ENCODE data around the gene AANAT. TPM values are rescaled to one million over a fixed set of nuclear protein-coding genes. Genes with fewer than 3 reads are reported as not detected.

Gene AANAT
- total RNA-seq, 2 donors from 2014 or later = not detected

GRCh38 chr17:76501018-76501826, 33.8 kb downstream of the AANAT start, which contains the start of gene RHBDF2:
Gene RHBDF2 (minus strand): TSS chr17:76501423. CDS start chr17:76481524, 19,899 bp downstream.
- peak within 1 kb of the TSS; percentile 80 for H3K27ac Mint-ChIP-seq
- H3K4me3 ChIP-seq (ENCODE audit: low read length) = peak within 1 kb of the TSS; percentile 90
- H3K27me3 Mint-ChIP-seq (ENCODE audit: insufficient read depth) = no peaks in the 10 kb centered on the region
- DNase-seq = peak; percentile 100
- WGBS, 2 experiments (ENCODE audit: insufficient coverage in 1 of 2, insufficient read length in 1 of 2) = 3 to 12% methylated on average over 25 to 72 of the region's 72 CpGs
- TF ChIP-seq CTCF (conservative IDR thresholded peaks at IDR 0.05) = no peak
- H3K4me1 Mint-ChIP-seq = peaks cover 45% of the 10 kb centered on the region
- H3K27me3 ChIP-seq (ENCODE audit: control insufficient read depth, insufficient read depth, low read length, poor library complexity, severe bottlenecking) = no peaks in the 10 kb centered on the region
- H3K9me3 Mint-ChIP-seq = no peaks in the 10 kb centered on the region
- no peaks in the 10 kb centered on the region for H3K36me3 ChIP-seq (ENCODE audit: control insufficient read depth, insufficient read depth, low read length)
- H3K4me1 ChIP-seq (ENCODE audit: control insufficient read depth, insufficient read depth, low read length) = no peaks in the 10 kb centered on the region
- no peaks in the 10 kb centered on the region for H3K36me3 Mint-ChIP-seq (ENCODE audit: low read depth)
- H3K9me3 ChIP-seq (ENCODE audit: control insufficient read depth, low read length) = no peaks in the 10 kb centered on the region
- peak within 1 kb of the TSS; percentile 59 for H3K9ac ChIP-seq (ENCODE audit: extremely low read depth, low read length, poor library complexity, severe bottlenecking)
- H3K27ac ChIP-seq (ENCODE audit: low read depth, low read length) = no peak within 1 kb of the TSS
- peak within 1 kb of the TSS; percentile 78 for H3K4me3 Mint-ChIP-seq

- H3K9me3 ChIP-seq (ENCODE audit: control insufficient read depth, low read length) = no peaks in the 10 kb centered on the region
- Mint-ChIP-seq H3K4me1 (peaks cover 45% of the 10 kb centered on the region), H3K27ac (peak overlapping the region; percentile 80), H3K4me3 (peak overlapping the region; percentile 78), H3K36me3 (ENCODE audit: low read depth) (no peaks in the 10 kb centered on the region), H3K9me3 (no peaks in the 10 kb centered on the region), H3K27me3 (ENCODE audit: insufficient read depth) (peaks cover 5% of the 10 kb centered on the region)
- H3K4me3 ChIP-seq (ENCODE audit: low read length) = no peak overlapping the region
- H3K36me3 ChIP-seq (ENCODE audit: control insufficient read depth, insufficient read depth, low read length) = no peaks in the 10 kb centered on the region
- no peaks in the 10 kb centered on the region for H3K4me1 ChIP-seq (ENCODE audit: control insufficient read depth, insufficient read depth, low read length)
- H3K27ac ChIP-seq (ENCODE audit: low read depth, low read length) = no peak overlapping the region
- no peaks in the 10 kb centered on the region for H3K27me3 ChIP-seq (ENCODE audit: control insufficient read depth, insufficient read depth, low read length, poor library complexity, severe bottlenecking)
- WGBS, 2 experiments (ENCODE audit: insufficient coverage in 1 of 2, insufficient read length in 1 of 2) = 81 to 82% methylated on average over 7 to 11 of the region's 11 CpGs
- TF ChIP-seq CTCF (conservative IDR thresholded peaks at IDR 0.05) = no peak
- H3K9ac ChIP-seq (ENCODE audit: extremely low read depth, low read length, poor library complexity, severe bottlenecking) = no peak overlapping the region
- no peak for DNase-seq
These were observed 34.5 kb downstream of the AANAT start for GRCh38 chr17:76501827-76502307.

- no peaks in the 10 kb centered on the region for H3K36me3 ChIP-seq (ENCODE audit: control insufficient read depth, insufficient read depth, low read length)
- peak overlapping the region; percentile 46 for H3K27ac Mint-ChIP-seq
- H3K4me1 Mint-ChIP-seq = peaks cover 44% of the 10 kb centered on the region
- H3K36me3 Mint-ChIP-seq (ENCODE audit: low read depth) = no peaks in the 10 kb centered on the region
- no peak overlapping the region for H3K4me3 ChIP-seq (ENCODE audit: low read length)
- no peaks in the 10 kb centered on the region for H3K4me1 ChIP-seq (ENCODE audit: control insufficient read depth, insufficient read depth, low read length)
- H3K9ac ChIP-seq (ENCODE audit: extremely low read depth, low read length, poor library complexity, severe bottlenecking) = no peak overlapping the region
- no peak for DNase-seq
- WGBS, 2 experiments (ENCODE audit: insufficient coverage in 1 of 2, insufficient read length in 1 of 2) = 87 to 94% methylated on average over 3 to 7 of the region's 8 CpGs
- peaks cover 9% of the 10 kb centered on the region for H3K27me3 Mint-ChIP-seq (ENCODE audit: insufficient read depth)
- no peaks in the 10 kb centered on the region for H3K9me3 ChIP-seq (ENCODE audit: control insufficient read depth, low read length)
- H3K27ac ChIP-seq (ENCODE audit: low read depth, low read length) = no peak overlapping the region
- TF ChIP-seq CTCF (conservative IDR thresholded peaks at IDR 0.05) = no peak
- no peaks in the 10 kb centered on the region for H3K9me3 Mint-ChIP-seq
- peak overlapping the region; percentile 78 for H3K4me3 Mint-ChIP-seq
- H3K27me3 ChIP-seq (ENCODE audit: control insufficient read depth, insufficient read depth, low read length, poor library complexity, severe bottlenecking) = no peaks in the 10 kb centered on the region
These were observed 35.2 kb downstream of the AANAT start for GRCh38 chr17:76502341-76503211.

All from endodermal cell (in vitro differentiated cells).